Mesendoderm (in vitro differentiated cells): ENCODE data around the gene EPHB6.

Experiments used
- DNase-seq: peaks from one replicate; pipeline ENCODE4 v3.0.0; 2013
- H2AK5ac ChIP-seq: 2 replicates; pipeline ENCODE4 v1.6.1; 2013; ENCODE audit warnings: low read length, inconsistent platforms
- H2BK120ac ChIP-seq: 2 replicates; pipeline ENCODE4 v1.6.1; 2013; ENCODE audit warnings: low read depth, mild to moderate bottlenecking, low read length, moderate library complexity, mixed read lengths
- H2BK15ac ChIP-seq: replicated peaks from 2 replicates; pipeline ENCODE4 v1.6.1; 2013; ENCODE audit warnings: low read depth, mild to moderate bottlenecking, moderate library complexity
- H2BK5ac ChIP-seq: 2 replicates; pipeline ENCODE4 v1.6.1; 2013; ENCODE audit warnings: low read length, inconsistent platforms
- H3K18ac ChIP-seq: 2 replicates; pipeline ENCODE4 v1.6.1; 2013; ENCODE audit warnings: mild to moderate bottlenecking, low read length, mixed read lengths
- H3K23ac ChIP-seq: one replicate; pipeline ENCODE4 v1.6.1; 2013; ENCODE audit warnings: low read length
- H3K27ac ChIP-seq: 2 replicates; pipeline ENCODE4 v1.5.1; 2013; ENCODE audit warnings: low read depth, mild to moderate bottlenecking, inconsistent platforms, low read length, moderate library complexity
- H3K27me3 ChIP-seq: 2 replicates; pipeline ENCODE4 v1.6.1; 2013; ENCODE audit warnings: low read length, control low read depth, mild to moderate bottlenecking, inconsistent platforms; ENCODE audit not compliant: insufficient read depth, poor library complexity
- H3K36me3 ChIP-seq: 2 replicates; pipeline ENCODE4 v1.6.1; 2013; ENCODE audit warnings: low read length, inconsistent platforms; ENCODE audit not compliant: control insufficient read depth, insufficient read depth
- H3K4ac ChIP-seq: one replicate; pipeline ENCODE4 v1.6.1; 2013; ENCODE audit warnings: low read depth, mild to moderate bottlenecking, low read length, moderate library complexity
- H3K4me1 ChIP-seq: 2 replicates; pipeline ENCODE4 v1.6.1; 2013; ENCODE audit warnings: low read depth, low read length, inconsistent platforms; ENCODE audit not compliant: control insufficient read depth
- H3K4me2 ChIP-seq: 2 replicates; pipeline ENCODE4 v1.6.1; 2013; ENCODE audit warnings: low read length
- H3K4me3 ChIP-seq: 2 replicates; pipeline ENCODE4 v1.5.1; 2013; ENCODE audit warnings: mild to moderate bottlenecking, low read length
- H3K56ac ChIP-seq: one replicate; pipeline ENCODE4 v1.6.1; 2013; ENCODE audit warnings: low read length
- H3K79me1 ChIP-seq: 2 replicates; pipeline ENCODE4 v1.6.1; 2013; ENCODE audit warnings: low read length, inconsistent platforms
- H3K79me2 ChIP-seq: 2 replicates; pipeline ENCODE4 v1.6.1; 2013; ENCODE audit warnings: mild to moderate bottlenecking, low read length; ENCODE audit not compliant: control insufficient read depth, insufficient read depth
- H3K9ac ChIP-seq: 2 replicates; pipeline ENCODE4 v1.6.1; 2013; ENCODE audit warnings: low read length, inconsistent platforms
- H4K5ac ChIP-seq: one replicate; pipeline ENCODE4 v1.6.1; 2013; ENCODE audit warnings: low read length
- H4K8ac ChIP-seq: one replicate; pipeline ENCODE4 v1.6.1; 2013; ENCODE audit warnings: low read depth, mild to moderate bottlenecking, control low read depth, low read length, moderate library complexity
- WGBS: extraction: QIAGEN DNeasy Blood & Tissue Kit; methylation state at CpG from one replicate; pipeline ENCODE4 v1.1.7; 2013; ENCODE audit warnings: low lambda C conversion rate, missing lambda C conversion rate; ENCODE audit not compliant: insufficient coverage; ENCODE audit errors: extremely low coverage; 5-methylcytosine and 5-hydroxymethylcytosine counted together

The EPHB6 gene

GRCh38 chr7:142868188-142868985 is 13.5 kb downstream of the EPHB6 start:
- no peaks in the 10 kb centered on the region for H3K36me3 ChIP-seq
- no peak overlapping the region for H4K5ac ChIP-seq
- H3K4ac ChIP-seq = no peak overlapping the region
- H3K18ac ChIP-seq = no peak overlapping the region
- no peak overlapping the region for H3K4me3 ChIP-seq
- no CpG with 5 or more reads among the region's 31 CpGs for WGBS
- no peak overlapping the region for H3K23ac ChIP-seq
- no peak overlapping the region for H2BK15ac ChIP-seq
- DNase-seq = no peak
- H3K9ac ChIP-seq = no peak overlapping the region
- H4K8ac ChIP-seq = no peak overlapping the region
- no peak overlapping the region for H3K27ac ChIP-seq
- H2AK5ac ChIP-seq = no peak overlapping the region
- no peaks in the 10 kb centered on the region for H3K27me3 ChIP-seq
- H2BK5ac ChIP-seq = no peak overlapping the region
- no peak overlapping the region for H3K4me2 ChIP-seq
- no peak overlapping the region for H2BK120ac ChIP-seq
- H3K56ac ChIP-seq = no peak overlapping the region
- H3K79me2 ChIP-seq = no peaks in the 10 kb centered on the region
- H3K79me1 ChIP-seq = no peaks in the 10 kb centered on the region
- H3K4me1 ChIP-seq = no peaks in the 10 kb centered on the region

GRCh38 chr7:142868986-142869415 is 14.1 kb downstream of the EPHB6 start:
- Histone ChIP-seq H2BK15ac (no peak overlapping the region), H3K9ac (no peak overlapping the region), H3K4me2 (no peak overlapping the region), H4K5ac (no peak overlapping the region), H2BK5ac (no peak overlapping the region), H3K23ac (no peak overlapping the region), H3K27ac (no peak overlapping the region), H3K4me1 (no peaks in the 10 kb centered on the region), H3K56ac (no peak overlapping the region), H3K18ac (no peak overlapping the region), H3K4ac (no peak overlapping the region), H3K79me2 (no peaks in the 10 kb centered on the region), H3K79me1 (no peaks in the 10 kb centered on the region), H3K36me3 (no peaks in the 10 kb centered on the region), H2BK120ac (no peak overlapping the region), H2AK5ac (no peak overlapping the region), H3K4me3 (no peak overlapping the region), H3K27me3 (no peaks in the 10 kb centered on the region), H4K8ac (no peak overlapping the region)
- DNase-seq = no peak
- no CpG with 5 or more reads among the region's 11 CpGs for WGBS

- Histone ChIP-seq H3K23ac (no peak overlapping the region), H3K4me1 (no peaks in the 10 kb centered on the region), H3K27ac (no peak overlapping the region), H3K4me3 (no peak overlapping the region), H3K9ac (no peak overlapping the region), H2BK120ac (no peak overlapping the region), H4K8ac (no peak overlapping the region), H2BK15ac (no peak overlapping the region), H4K5ac (no peak overlapping the region), H3K4ac (no peak overlapping the region), H3K36me3 (no peaks in the 10 kb centered on the region), H3K56ac (no peak overlapping the region), H3K18ac (no peak overlapping the region), H2AK5ac (no peak overlapping the region), H3K4me2 (no peak overlapping the region), H3K27me3 (no peaks in the 10 kb centered on the region), H3K79me2 (no peaks in the 10 kb centered on the region), H3K79me1 (no peaks in the 10 kb centered on the region), H2BK5ac (no peak overlapping the region)
- no CpG with 5 or more reads among the region's 2 CpGs for WGBS
- DNase-seq = no peak
Measured at GRCh38 chr7:142869434-142869833, 14.6 kb downstream of the EPHB6 start.

GRCh38 chr7:142870147-142870559 is 15.3 kb downstream of the EPHB6 start:
- H3K36me3 ChIP-seq = no peaks in the 10 kb centered on the region
- H2AK5ac ChIP-seq = no peak overlapping the region
- no peak overlapping the region for H2BK5ac ChIP-seq
- H3K9ac ChIP-seq = no peak overlapping the region
- H3K18ac ChIP-seq = no peak overlapping the region
- no peak overlapping the region for H3K4ac ChIP-seq
- H3K56ac ChIP-seq = no peak overlapping the region
- no peak overlapping the region for H4K8ac ChIP-seq
- H3K4me2 ChIP-seq = no peak overlapping the region
- H2BK15ac ChIP-seq = no peak overlapping the region
- no peak for DNase-seq
- H3K79me1 ChIP-seq = no peaks in the 10 kb centered on the region
- no peak overlapping the region for H4K5ac ChIP-seq
- no peaks in the 10 kb centered on the region for H3K27me3 ChIP-seq
- no peak overlapping the region for H3K4me3 ChIP-seq
- no peaks in the 10 kb centered on the region for H3K4me1 ChIP-seq
- no peak overlapping the region for H2BK120ac ChIP-seq
- H3K23ac ChIP-seq = no peak overlapping the region
- no peak overlapping the region for H3K27ac ChIP-seq
- WGBS = no CpG with 5 or more reads among the region's 8 CpGs
- no peaks in the 10 kb centered on the region for H3K79me2 ChIP-seq

- no peak overlapping the region for H3K4me3 ChIP-seq
- no peak overlapping the region for H2BK15ac ChIP-seq
- no peak overlapping the region for H2AK5ac ChIP-seq
- no peak overlapping the region for H3K56ac ChIP-seq
- H3K79me1 ChIP-seq = no peaks in the 10 kb centered on the region
- no CpG with 5 or more reads among the region's 14 CpGs for WGBS
- no peak overlapping the region for H3K4ac ChIP-seq
- no peak overlapping the region for H4K5ac ChIP-seq
- H3K79me2 ChIP-seq = no peaks in the 10 kb centered on the region
- no peaks in the 10 kb centered on the region for H3K27me3 ChIP-seq
- H2BK5ac ChIP-seq = no peak overlapping the region
- no peak overlapping the region for H3K4me2 ChIP-seq
- H3K36me3 ChIP-seq = no peaks in the 10 kb centered on the region
- H3K27ac ChIP-seq = no peak overlapping the region
- no peaks in the 10 kb centered on the region for H3K4me1 ChIP-seq
- no peak overlapping the region for H2BK120ac ChIP-seq
- H4K8ac ChIP-seq = no peak overlapping the region
- H3K9ac ChIP-seq = no peak overlapping the region
- DNase-seq = no peak
- no peak overlapping the region for H3K23ac ChIP-seq
- no peak overlapping the region for H3K18ac ChIP-seq
Measured at GRCh38 chr7:142870566-142871259, 15.8 kb downstream of the EPHB6 start.
